AG04450 (cell line): ENCODE data around the gene SCP2. TPM values are rescaled to one million over a fixed set of nuclear protein-coding genes. Genes with fewer than 3 reads are reported as not detected.

Experiments used
- CTCF ChIA-PET: fragments of 300-600, 350-600 bp; formaldehyde crosslinking; extraction: SDS; loops from one replicate; lab custom pipeline; 2022; ENCODE audit warnings: antibody characterized with exemption, inconsistent platforms; lab: Charles Lee
- POLR2A ChIA-PET: fragments of 350-600 bp; formaldehyde crosslinking; extraction: SDS; loops from one replicate; lab custom pipeline; 2021; ENCODE audit warnings: antibody characterized with exemption, inconsistent platforms; lab: Yijun Ruan, JAX
- DNase-seq: peaks from one replicate; pipeline ENCODE4 v3.0.0-alpha.2; 2011; ENCODE audit warnings: low read depth, low spot score
- H3K27ac ChIP-seq: one replicate; pipeline ENCODE4 v1.5.1; 2012; ENCODE audit warnings: low read depth, low read length, control low read depth
- H3K27me3 ChIP-seq: one replicate; pipeline ENCODE4 v1.6.0; 2012; ENCODE audit warnings: low read length; ENCODE audit not compliant: control insufficient read depth, insufficient read depth
- H3K4me3 ChIP-seq: 2 replicates; pipeline ENCODE4 v1.5.1; 2011; ENCODE audit warnings: mild to moderate bottlenecking, low read depth, low read length, control low read depth
- H3K9me3 ChIP-seq: 2 replicates; pipeline ENCODE4 v1.5.1; 2012; ENCODE audit warnings: low read length; ENCODE audit not compliant: control insufficient read depth, insufficient read depth
- polyA plus RNA-seq: library from polyadenylated mRNA; depleted of rRNA; stranded (reverse); fragments of >200 nt; gene quantifications from 2 replicates; pipeline ENCODE4 v1.2.3, GENCODE V29; 2011
- TF ChIP-seq, protein P1 (sequence below): IDR thresholded peaks from 2 replicates; pipeline ENCODE4 v1.5.1; 2011; ENCODE audit warnings: low read depth, low read length, control low read depth, inconsistent platforms

Gene SCP2
- polyA plus RNA-seq, 1 experiment = 278 TPM

DNA sequence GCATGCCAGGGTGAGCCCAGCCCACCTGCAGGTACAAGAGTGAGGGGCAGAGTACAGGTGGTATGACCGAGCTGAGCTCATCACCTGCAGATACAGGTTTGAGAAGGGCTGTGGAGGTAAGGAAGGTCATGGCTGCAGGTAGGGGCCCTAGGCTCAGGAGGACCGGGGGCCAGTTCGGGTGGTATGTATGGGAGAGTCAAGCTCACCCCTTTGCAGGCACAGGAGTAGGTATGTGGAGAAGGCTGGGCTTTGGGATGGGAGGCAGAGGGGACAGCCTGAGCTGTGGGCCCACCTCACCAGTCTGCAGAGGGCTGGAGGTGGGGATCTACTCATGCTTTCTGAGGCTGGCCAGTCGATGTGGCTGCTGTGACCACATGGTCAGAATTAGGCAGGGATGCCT lies 152.2 kb downstream of the SCP2 start:
- TF ChIP-seq, protein P1, sequence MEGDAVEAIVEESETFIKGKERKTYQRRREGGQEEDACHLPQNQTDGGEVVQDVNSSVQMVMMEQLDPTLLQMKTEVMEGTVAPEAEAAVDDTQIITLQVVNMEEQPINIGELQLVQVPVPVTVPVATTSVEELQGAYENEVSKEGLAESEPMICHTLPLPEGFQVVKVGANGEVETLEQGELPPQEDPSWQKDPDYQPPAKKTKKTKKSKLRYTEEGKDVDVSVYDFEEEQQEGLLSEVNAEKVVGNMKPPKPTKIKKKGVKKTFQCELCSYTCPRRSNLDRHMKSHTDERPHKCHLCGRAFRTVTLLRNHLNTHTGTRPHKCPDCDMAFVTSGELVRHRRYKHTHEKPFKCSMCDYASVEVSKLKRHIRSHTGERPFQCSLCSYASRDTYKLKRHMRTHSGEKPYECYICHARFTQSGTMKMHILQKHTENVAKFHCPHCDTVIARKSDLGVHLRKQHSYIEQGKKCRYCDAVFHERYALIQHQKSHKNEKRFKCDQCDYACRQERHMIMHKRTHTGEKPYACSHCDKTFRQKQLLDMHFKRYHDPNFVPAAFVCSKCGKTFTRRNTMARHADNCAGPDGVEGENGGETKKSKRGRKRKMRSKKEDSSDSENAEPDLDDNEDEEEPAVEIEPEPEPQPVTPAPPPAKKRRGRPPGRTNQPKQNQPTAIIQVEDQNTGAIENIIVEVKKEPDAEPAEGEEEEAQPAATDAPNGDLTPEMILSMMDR = no peak
- no peaks in the 10 kb centered on the region; the same call in 1 of the 2 replicates for H3K9me3 ChIP-seq
- DNase-seq = no peak
- CTCF ChIA-PET = no interaction called here
- H3K4me3 ChIP-seq = no peak overlapping the region
- no peak overlapping the region for H3K27ac ChIP-seq
- POLR2A ChIA-PET = no interaction called here
- no peaks in the 10 kb centered on the region for H3K27me3 ChIP-seq

DNA sequence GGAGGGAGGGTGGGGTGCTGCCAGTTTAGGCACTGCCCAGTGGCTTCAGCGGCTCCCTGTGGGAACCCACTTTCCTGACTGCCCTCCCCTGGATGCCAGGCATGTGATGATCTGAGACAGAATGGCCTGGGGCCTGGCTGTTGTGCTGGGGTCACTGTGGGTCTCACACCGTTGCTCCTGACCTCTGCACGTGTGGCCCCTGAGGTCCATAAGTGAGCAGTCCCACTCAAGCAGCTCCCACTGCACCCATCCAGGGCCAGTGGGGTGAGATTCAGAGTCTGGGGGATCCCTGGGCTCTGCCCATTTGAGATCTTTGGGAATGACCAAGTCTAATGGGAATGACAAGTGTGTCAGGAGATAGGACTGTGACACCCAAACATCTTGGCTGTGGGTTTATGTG lies 153.0 kb downstream of the SCP2 start:
- POLR2A ChIA-PET = no interaction called here
- H3K4me3 ChIP-seq = no peak overlapping the region
- no peaks in the 10 kb centered on the region for H3K27me3 ChIP-seq
- no peak for DNase-seq
- H3K9me3 ChIP-seq = no peaks in the 10 kb centered on the region; the same call in 1 of the 2 replicates
- no peak overlapping the region for H3K27ac ChIP-seq
- CTCF ChIA-PET = no interaction called here
- TF ChIP-seq, protein P1 = no peak

GRCh38 chr1:53080769-53081168 lies 153.7 kb downstream of the SCP2 start:
- H3K27ac ChIP-seq = no peak overlapping the region
- H3K27me3 ChIP-seq = no peaks in the 10 kb centered on the region
- H3K4me3 ChIP-seq = no peak overlapping the region
- CTCF ChIA-PET = no interaction called here
- TF ChIP-seq, protein P1 = no peak
- H3K9me3 ChIP-seq = no peaks in the 10 kb centered on the region; the same call in 1 of the 2 replicates
- POLR2A ChIA-PET = no interaction called here
- no peak for DNase-seq

DNA sequence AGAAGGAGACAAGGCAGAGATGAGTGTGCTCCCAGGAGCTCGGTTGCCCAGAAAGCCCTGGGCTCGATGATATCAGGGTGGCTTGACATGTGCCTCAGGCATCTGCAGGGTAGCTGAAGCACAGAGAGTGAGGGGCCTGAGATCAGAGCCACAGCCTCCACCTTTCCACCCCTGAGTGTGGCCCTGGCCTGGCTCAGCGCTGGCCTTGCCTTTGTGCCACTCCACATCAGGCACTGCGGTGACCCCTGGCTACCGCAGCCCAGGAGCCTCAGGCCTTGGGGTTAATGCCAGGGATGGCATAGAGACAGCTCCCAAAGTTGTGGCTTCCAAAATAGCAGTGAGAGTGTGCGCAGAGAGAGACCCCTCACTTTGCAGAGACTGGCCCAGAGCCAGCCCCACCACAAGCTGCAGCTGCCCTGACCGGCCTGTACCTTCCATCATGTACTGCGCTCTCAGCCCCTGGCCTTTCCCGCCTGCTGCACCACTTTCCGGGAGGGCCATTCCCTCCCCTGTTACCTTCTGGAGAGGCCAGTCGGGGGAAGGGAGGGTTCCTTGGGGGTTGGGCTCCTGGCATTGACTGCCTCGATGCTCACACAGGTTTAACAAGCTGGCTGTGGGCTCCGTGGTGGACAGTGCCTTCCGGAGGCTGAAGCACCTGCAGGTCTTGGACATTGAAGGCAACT lies 154.4 kb downstream of the SCP2 start:
- H3K9me3 ChIP-seq = no peaks in the 10 kb centered on the region; the same call in 1 of the 2 replicates
- no peaks in the 10 kb centered on the region for H3K27me3 ChIP-seq
- H3K4me3 ChIP-seq = no peak overlapping the region
- DNase-seq = no peak
- CTCF ChIA-PET = no interaction called here
- POLR2A ChIA-PET = no interaction called here
- TF ChIP-seq, protein P1 = no peak
- no peak overlapping the region for H3K27ac ChIP-seq

- no peak for DNase-seq
- ChIA-PET POLR2A (no interaction called here), CTCF (no interaction called here)
- Histone ChIP-seq H3K27me3 (no peaks in the 10 kb centered on the region), H3K27ac (no peak overlapping the region), H3K4me3 (no peak overlapping the region), H3K9me3 (no peaks in the 10 kb centered on the region; the same call in 1 of the 2 replicates)
- TF ChIP-seq, protein P1 = no peak
These were observed 155.9 kb downstream of the SCP2 start for GRCh38 chr1:53082826-53083455.
